Neuronal stem cell (in vitro differentiated cells): ENCODE data around the gene MOSPD2.

Source experiments
- DNase-seq: peaks from one replicate; pipeline ENCODE4 v3.0.0-alpha.2; 2013; ENCODE audit warnings: low spot score
- H2AFZ ChIP-seq: one replicate; pipeline ENCODE4 v1.6.1; 2013; ENCODE audit warnings: mild to moderate bottlenecking, low read length, inconsistent platforms
- H2AK5ac ChIP-seq: 2 replicates; pipeline ENCODE4 v1.6.1; 2013; ENCODE audit warnings: low read depth, mild to moderate bottlenecking, inconsistent platforms, low read length, moderate library complexity, mixed read lengths
- H2BK120ac ChIP-seq: 2 replicates; pipeline ENCODE4 v1.6.1; 2013; ENCODE audit warnings: low read depth, mild to moderate bottlenecking, inconsistent platforms, low read length, moderate library complexity, mixed read lengths
- H2BK12ac ChIP-seq: one replicate; pipeline ENCODE4 v1.6.1; 2013; ENCODE audit warnings: low read length, inconsistent platforms
- H2BK15ac ChIP-seq: 2 replicates; pipeline ENCODE4 v1.6.1; 2013; ENCODE audit warnings: mild to moderate bottlenecking, low read length, inconsistent platforms, mixed read lengths
- H2BK5ac ChIP-seq: one replicate; pipeline ENCODE4 v1.6.1; 2013; ENCODE audit warnings: inconsistent platforms, mild to moderate bottlenecking, low read length, moderate library complexity
- H3K14ac ChIP-seq: one replicate; pipeline ENCODE4 v1.6.1; 2013; ENCODE audit warnings: low read length, inconsistent platforms
- H3K18ac ChIP-seq: 2 replicates; pipeline ENCODE4 v1.6.1; 2013; ENCODE audit warnings: low read length, inconsistent platforms
- H3K23ac ChIP-seq: 2 replicates; pipeline ENCODE4 v1.6.1; 2013; ENCODE audit warnings: low read depth, mild to moderate bottlenecking, mixed read lengths, low read length, inconsistent platforms; ENCODE audit not compliant: poor library complexity
- H3K27ac ChIP-seq: replicated peaks from 3 replicates; pipeline ENCODE4 v1.5.1; 2013; ENCODE audit warnings: low read length, inconsistent platforms
- H3K27me3 ChIP-seq, 3 experiments: 2 replicates each; pipeline ENCODE4 v1.6.1; 2013; ENCODE audit warnings: low read length in 3 of 3, mild to moderate bottlenecking in 2 of 3, inconsistent platforms in 1 of 3, low read depth in 1 of 3, mixed read lengths in 1 of 3, moderate library complexity in 1 of 3; ENCODE audit not compliant: control insufficient read depth in 3 of 3, insufficient read depth in 3 of 3
- H3K36me3 ChIP-seq, 2 donors: replicated peaks in 1 of 2; 2 replicates each; pipeline ENCODE4 v1.6.1; 2013; ENCODE audit warnings: low read length in 2 of 2; ENCODE audit not compliant: control insufficient read depth in 2 of 2, insufficient read depth in 2 of 2
- H3K4ac ChIP-seq: 2 replicates; pipeline ENCODE4 v1.6.1; 2013; ENCODE audit warnings: inconsistent platforms, mild to moderate bottlenecking, low read length, moderate library complexity
- H3K4me1 ChIP-seq, 2 donors: 1 replicate in 1 of 2; 2 replicates in 1 of 2; pipeline ENCODE4 v1.6.1; 2013; ENCODE audit warnings: low read length in 2 of 2, low read depth in 1 of 2; ENCODE audit not compliant: control insufficient read depth in 2 of 2, insufficient read depth in 1 of 2
- H3K4me2 ChIP-seq: one replicate; pipeline ENCODE4 v1.6.1; 2013; ENCODE audit warnings: mild to moderate bottlenecking, low read length, inconsistent platforms; ENCODE audit not compliant: insufficient read depth, poor library complexity, severe bottlenecking
- H3K4me3 ChIP-seq, 2 donors: 2 replicates each; pipeline ENCODE4 v1.5.1; 2013; ENCODE audit warnings: low read length in 2 of 2, mild to moderate bottlenecking in 2 of 2, inconsistent platforms in 1 of 2, moderate library complexity in 1 of 2
- H3K79me1 ChIP-seq: one replicate; pipeline ENCODE4 v1.6.1; 2013; ENCODE audit warnings: low read depth, mild to moderate bottlenecking, inconsistent platforms, low read length, moderate library complexity
- H3K9ac ChIP-seq: one replicate; pipeline ENCODE4 v1.6.1; 2013; ENCODE audit warnings: mild to moderate bottlenecking, low read depth, low read length, inconsistent platforms; ENCODE audit not compliant: poor library complexity
- H3K9me3 ChIP-seq, 2 donors: replicated peaks in 1 of 2; 2 replicates each; pipeline versions ENCODE3 to v1.6.1; 2013; ENCODE audit warnings: low read length in 2 of 2, mild to moderate bottlenecking in 2 of 2, inconsistent platforms in 1 of 2, low read depth in 1 of 2, mixed read lengths in 1 of 2, moderate library complexity in 1 of 2; ENCODE audit not compliant: control insufficient read depth in 2 of 2, insufficient read depth in 1 of 2
- H4K8ac ChIP-seq: one replicate; pipeline ENCODE4 v1.6.1; 2013; ENCODE audit warnings: low read depth, mild to moderate bottlenecking, inconsistent platforms, low read length, moderate library complexity
- H4K91ac ChIP-seq: one replicate; pipeline ENCODE4 v1.6.1; 2013; ENCODE audit warnings: low read length, low read depth, mild to moderate bottlenecking, inconsistent platforms; ENCODE audit not compliant: poor library complexity
- WGBS, 2 donors: extraction: QIAGEN DNeasy Blood & Tissue Kit; methylation state at CpG; one replicate each; pipeline ENCODE4 v1.1.7; 2013; ENCODE audit warnings: missing lambda C conversion rate in 2 of 2, mixed read lengths in 1 of 2; ENCODE audit not compliant: insufficient read length in 2 of 2, insufficient replicate concordance in 1 of 2; ENCODE audit errors: extremely low coverage in 2 of 2; 5-methylcytosine and 5-hydroxymethylcytosine counted together

Gene MOSPD2

GRCh38 chrX:14851526-14851925 lies 21.7 kb upstream of the MOSPD2 start:
- no peak overlapping the region for H2AK5ac ChIP-seq
- H3K4me3 ChIP-seq: no peak overlapping the region
- H2BK120ac ChIP-seq: no peak overlapping the region
- WGBS, 2 donors: no CpG with 5 or more reads among the region's 3 CpGs
- H3K27me3 ChIP-seq: no peaks in the 10 kb centered on the region
- no peaks in the 10 kb centered on the region for H3K79me1 ChIP-seq
- no peak overlapping the region for H3K9ac ChIP-seq
- H3K4me2 ChIP-seq: no peak overlapping the region
- H4K8ac ChIP-seq: no peak overlapping the region
- peaks cover 0 to 30% of the 10 kb centered on the region in 2 donors for H3K36me3 ChIP-seq
- DNase-seq: no peak
- no peak overlapping the region for H2BK5ac ChIP-seq
- no peaks in the 10 kb centered on the region for H3K4me1 ChIP-seq
- no peak overlapping the region for H2AFZ ChIP-seq
- no peak overlapping the region for H3K23ac ChIP-seq
- H4K91ac ChIP-seq: no peak overlapping the region
- no peak overlapping the region for H3K14ac ChIP-seq
- H2BK15ac ChIP-seq: no peak overlapping the region
- no peak overlapping the region for H3K4ac ChIP-seq
- no peak overlapping the region for H3K18ac ChIP-seq
- no peak overlapping the region for H3K27ac ChIP-seq
- no peak overlapping the region for H2BK12ac ChIP-seq
- no peaks in the 10 kb centered on the region for H3K9me3 ChIP-seq

GRCh38 chrX:14864631-14865030 lies 8.6 kb upstream of the MOSPD2 start:
- H2BK5ac ChIP-seq: no peak overlapping the region
- DNase-seq: no peak
- H2BK120ac ChIP-seq: no peak overlapping the region
- no peak overlapping the region for H4K91ac ChIP-seq
- no peak overlapping the region for H3K4me3 ChIP-seq
- H3K79me1 ChIP-seq: no peaks in the 10 kb centered on the region
- WGBS, 2 donors: no CpG with 5 or more reads among the region's 1 CpG
- no peak overlapping the region for H3K18ac ChIP-seq
- H3K36me3 ChIP-seq: peaks cover 0 to 20% of the 10 kb centered on the region in 2 donors
- H3K14ac ChIP-seq: no peak overlapping the region
- no peaks in the 10 kb centered on the region for H3K4me1 ChIP-seq
- peaks cover 0 to 23% of the 10 kb centered on the region in 2 donors for H3K9me3 ChIP-seq
- no peak overlapping the region for H3K27ac ChIP-seq
- no peak overlapping the region for H3K4ac ChIP-seq
- no peak overlapping the region for H3K9ac ChIP-seq
- no peak overlapping the region for H2BK12ac ChIP-seq
- H3K27me3 ChIP-seq: no peaks in the 10 kb centered on the region
- no peak overlapping the region for H2AFZ ChIP-seq
- no peak overlapping the region for H4K8ac ChIP-seq
- H3K23ac ChIP-seq: no peak overlapping the region
- H2AK5ac ChIP-seq: no peak overlapping the region
- H2BK15ac ChIP-seq: no peak overlapping the region
- H3K4me2 ChIP-seq: no peak overlapping the region

- H3K36me3 ChIP-seq: peaks cover 0 to 20% of the 10 kb centered on the region in 2 donors
- no peaks in the 10 kb centered on the region for H3K4me1 ChIP-seq
- H2BK15ac ChIP-seq: no peak overlapping the region
- no peaks in the 10 kb centered on the region for H3K79me1 ChIP-seq
- no peak overlapping the region for H4K91ac ChIP-seq
- DNase-seq: no peak
- H3K14ac ChIP-seq: no peak overlapping the region
- H3K9me3 ChIP-seq: peaks cover 0 to 23% of the 10 kb centered on the region in 2 donors
- no peak overlapping the region for H2AFZ ChIP-seq
- no peak overlapping the region for H3K27ac ChIP-seq
- H2BK120ac ChIP-seq: no peak overlapping the region
- H2BK5ac ChIP-seq: no peak overlapping the region
- no peak overlapping the region for H3K4me3 ChIP-seq
- no peak overlapping the region for H4K8ac ChIP-seq
- no peak overlapping the region for H3K18ac ChIP-seq
- H3K4ac ChIP-seq: no peak overlapping the region
- no peak overlapping the region for H2AK5ac ChIP-seq
- no peaks in the 10 kb centered on the region for H3K27me3 ChIP-seq
- H3K23ac ChIP-seq: no peak overlapping the region
- H3K4me2 ChIP-seq: no peak overlapping the region
- H3K9ac ChIP-seq: no peak overlapping the region
- no peak overlapping the region for H2BK12ac ChIP-seq
- WGBS, 2 donors: no CpG with 5 or more reads among the region's 1 CpG
These were observed 8.0 kb upstream of the MOSPD2 start for GRCh38 chrX:14865201-14865600.

- H3K18ac ChIP-seq: no peak overlapping the region
- peak overlapping the region in 1 of 2 donors; percentile 80 for H3K4me3 ChIP-seq
These were observed 1.5 kb upstream of the MOSPD2 start for GRCh38 chrX:14871767-14872166.

More at GRCh38 chrX:14871767-14872166, 1.5 kb upstream of the MOSPD2 start:
- no peak overlapping the region for H2BK15ac ChIP-seq
- H2BK120ac ChIP-seq: no peak overlapping the region
- H3K36me3 ChIP-seq: peaks cover 0 to 12% of the 10 kb centered on the region in 2 donors
- H3K14ac ChIP-seq: no peak overlapping the region
- no peak overlapping the region for H3K9ac ChIP-seq
- no peaks in the 10 kb centered on the region for H3K27me3 ChIP-seq
- peaks cover 0 to 4% of the 10 kb centered on the region in 2 donors for H3K4me1 ChIP-seq
- H3K23ac ChIP-seq: no peak overlapping the region
- DNase-seq: no peak
- no peak overlapping the region for H2BK12ac ChIP-seq
- H3K79me1 ChIP-seq: no peaks in the 10 kb centered on the region
- H3K9me3 ChIP-seq: peaks cover 0 to 18% of the 10 kb centered on the region in 2 donors
- no peak overlapping the region for H4K91ac ChIP-seq
- no peak overlapping the region for H3K27ac ChIP-seq
- no peak overlapping the region for H2AK5ac ChIP-seq
- H2AFZ ChIP-seq: no peak overlapping the region
- WGBS, 2 donors: no CpG with 5 or more reads among the region's 1 CpG
- H4K8ac ChIP-seq: no peak overlapping the region
- no peak overlapping the region for H3K4ac ChIP-seq
- H2BK5ac ChIP-seq: no peak overlapping the region
- peak overlapping the region; percentile 11 for H3K4me2 ChIP-seq
